SK-N-SH treated with all-trans-retinoic acid at 6 μM for 48 hours (cell line): ENCODE data around the gene KLHDC7B.

Source experiments
- CREB5 ChIP-seq: fragments of 250-450 bp; sonication (Bioruptor Pico); IDR thresholded peaks from 2 replicates; pipeline ENCODE4 v1.5.1; 2020; ENCODE audit warnings: low read depth, mild to moderate bottlenecking, moderate library complexity
- PATZ1 ChIP-seq: fragments of 250-450 bp; sonication (Bioruptor Pico); IDR thresholded peaks from 2 replicates; pipeline ENCODE4 v1.8.0; 2020; ENCODE audit warnings: mild to moderate bottlenecking, moderate library complexity, borderline replicate concordance

DNA sequence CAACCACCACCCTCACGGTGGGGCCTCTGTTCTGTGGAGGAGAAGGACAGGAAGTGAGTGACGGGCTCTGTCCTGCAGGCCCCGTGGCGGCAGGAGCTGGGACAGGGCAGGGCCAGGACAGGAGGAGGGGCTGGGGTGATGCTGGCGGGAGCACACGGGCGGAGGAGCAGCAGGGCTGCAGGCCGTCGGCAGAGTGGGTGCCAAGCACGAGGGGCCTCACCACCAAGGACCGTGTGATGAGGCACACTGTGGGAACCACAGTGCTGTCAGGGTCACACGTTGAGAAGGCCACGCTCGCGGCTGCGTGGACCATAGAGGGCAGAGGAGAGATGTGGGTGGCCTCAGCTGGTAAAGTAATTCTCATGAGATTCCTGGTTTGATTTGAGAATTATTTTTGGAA, 28.8 kb upstream of the KLHDC7B start:
- no peak for TF ChIP-seq PATZ1 (CRISPR knock-in tag)
- no peak for TF ChIP-seq CREB5 (CRISPR knock-in tag)
